ENCODE results near the gene UBAC2.

GRCh38 chr13:99303863-99304521 is 103.3 kb downstream of the UBAC2 start:
- no peak for TF ChIP-seq POLR2A (IDR thresholded peaks at IDR 0.05)
- TF ChIP-seq CTCF (IDR thresholded peaks at IDR 0.05), result no peak
